Cerebellar nuclear complex (tissue), 1 donor: ENCODE data around the gene MCM3AP.
A peak's percentile ranks its signal among the peaks of the same experiment; 100 is the strongest.
"Not testable (repeated sequence)": the region's sequence is repeated elsewhere in the genome, so short reads cannot be mapped to it uniquely, and the experiment has no call there.

Source experiments
- DNase-seq, 2 experiments: peaks; one replicate each; lab custom pipeline; 2025; lab: John Stamatoyannopoulos, UW

MCM3AP gene

GRCh38 chr21:46311568-46311967 lies 26.2 kb upstream of the MCM3AP start:
- DNase-seq = no peak

GRCh38 chr21:46310260-46310659 lies 24.8 kb upstream of the MCM3AP start:
- DNase-seq = not testable (repeated sequence)

GRCh38 chr21:46308431-46308830 lies 23.0 kb upstream of the MCM3AP start:
- DNase-seq = no peak

- no peak for DNase-seq
These were observed 22.2 kb upstream of the MCM3AP start for GRCh38 chr21:46307625-46308024.

- no peak for DNase-seq
These were observed 19.5 kb upstream of the MCM3AP start for GRCh38 chr21:46304955-46305354.

DNA sequence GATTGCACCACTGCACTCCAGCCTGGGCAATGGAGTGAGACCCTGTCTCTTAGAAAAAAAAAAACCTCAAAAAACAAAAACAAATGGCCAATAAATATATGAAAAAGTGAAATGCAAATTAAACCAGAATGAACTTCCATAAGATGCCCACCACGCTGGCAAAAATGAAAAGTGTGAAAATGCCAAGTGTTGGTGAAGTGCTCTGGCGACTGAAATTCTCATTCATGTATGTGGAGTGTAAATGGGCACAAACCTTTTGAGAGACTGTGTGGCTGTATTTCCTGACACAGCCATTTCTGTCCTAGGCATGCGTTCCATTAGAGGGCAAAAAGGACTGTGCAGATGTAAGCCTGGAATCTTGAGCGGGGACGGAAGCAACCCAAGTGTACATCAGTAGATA lies 19.0 kb upstream of the MCM3AP start:
- DNase-seq = no peak

DNA sequence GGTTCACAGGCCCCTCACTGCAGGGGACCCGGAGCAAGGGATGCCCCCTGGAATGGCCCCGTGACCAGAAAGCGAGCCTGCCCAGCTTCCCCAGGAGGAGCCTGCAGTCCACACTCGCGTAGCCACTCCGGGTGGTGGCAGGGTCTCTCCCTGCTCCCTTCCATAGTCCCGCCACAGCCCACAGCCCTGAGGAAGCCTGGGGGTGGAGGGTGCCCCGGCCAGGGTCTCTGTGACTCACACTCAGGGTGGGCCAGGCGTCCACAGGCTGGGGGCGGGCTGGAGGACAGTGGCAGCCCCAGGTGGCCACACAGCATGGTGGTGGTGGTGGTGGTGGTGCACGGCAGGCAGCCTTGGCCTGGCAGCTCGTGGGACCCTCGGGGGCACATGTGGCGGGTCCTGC lies 16.3 kb upstream of the MCM3AP start:
- DNase-seq = no peak

DNA sequence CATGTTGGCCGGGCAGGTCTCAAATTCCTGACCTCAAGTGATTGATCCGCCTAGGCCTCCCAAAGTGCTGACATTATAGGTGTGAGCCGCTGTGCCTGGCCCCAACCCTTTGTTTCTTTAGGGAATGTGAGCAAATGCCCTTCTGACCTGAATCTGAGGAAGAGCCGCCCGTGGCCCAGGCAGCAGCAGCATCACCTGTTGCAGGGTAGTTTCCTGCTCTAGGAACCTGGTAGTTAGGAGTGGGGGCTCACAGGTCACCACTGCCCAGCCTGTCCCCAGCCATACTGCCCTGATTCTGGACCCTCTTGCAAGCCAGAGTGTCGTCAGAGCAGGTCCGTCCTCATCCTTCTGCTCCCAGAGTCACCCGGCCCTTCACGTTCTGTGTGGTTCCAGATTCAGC lies 13.8 kb upstream of the MCM3AP start:
- DNase-seq = no peak

DNA sequence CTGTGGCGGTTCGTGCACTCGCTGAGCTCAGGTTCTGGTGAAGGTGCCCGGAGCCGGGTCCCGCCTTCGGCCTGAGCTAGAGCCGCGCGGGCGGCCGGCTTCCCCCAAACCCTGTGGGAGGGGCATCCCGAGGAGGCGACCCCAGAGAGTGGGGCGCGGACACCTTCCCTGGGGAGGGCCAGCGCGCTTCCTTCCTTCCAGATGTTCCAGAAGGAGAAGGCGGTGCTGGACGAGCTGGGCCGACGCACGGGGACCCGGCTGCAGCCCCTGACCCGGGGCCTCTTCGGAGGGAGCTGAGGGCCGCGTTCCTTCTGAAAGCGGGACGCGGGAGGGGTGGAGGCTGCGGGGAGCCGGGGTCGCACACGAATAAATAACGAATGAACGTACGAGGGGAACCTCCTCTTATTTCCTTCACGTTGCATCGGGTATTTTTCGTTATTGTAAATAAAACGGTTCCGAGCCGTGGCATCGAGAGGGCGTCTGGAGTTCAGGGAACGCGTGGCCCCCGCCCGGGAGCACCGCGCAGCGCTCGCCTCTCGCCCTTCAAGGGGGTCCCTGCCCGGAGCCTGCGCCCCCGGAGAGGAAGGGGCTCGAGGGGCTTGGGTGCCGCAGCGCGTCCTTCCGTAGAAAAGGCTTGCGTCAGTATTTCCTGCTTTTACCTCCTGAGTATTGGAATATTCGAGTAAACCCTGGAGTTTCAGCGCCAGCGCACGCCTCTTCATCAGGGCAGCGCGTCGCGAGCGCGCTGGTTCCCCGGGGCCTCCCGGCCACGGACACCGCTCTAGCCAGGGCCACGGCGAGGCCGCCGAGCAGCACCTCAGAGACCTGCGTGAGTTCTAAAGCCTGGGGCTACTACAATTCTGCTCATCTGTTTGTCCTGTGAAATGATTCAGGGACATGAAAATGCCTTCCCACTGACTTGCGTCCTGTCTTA lies 12.2 kb upstream of the MCM3AP start:
- no peak for DNase-seq

- DNase-seq = no peak
These were observed 10.8 kb upstream of the MCM3AP start for GRCh38 chr21:46295996-46296752.

DNA sequence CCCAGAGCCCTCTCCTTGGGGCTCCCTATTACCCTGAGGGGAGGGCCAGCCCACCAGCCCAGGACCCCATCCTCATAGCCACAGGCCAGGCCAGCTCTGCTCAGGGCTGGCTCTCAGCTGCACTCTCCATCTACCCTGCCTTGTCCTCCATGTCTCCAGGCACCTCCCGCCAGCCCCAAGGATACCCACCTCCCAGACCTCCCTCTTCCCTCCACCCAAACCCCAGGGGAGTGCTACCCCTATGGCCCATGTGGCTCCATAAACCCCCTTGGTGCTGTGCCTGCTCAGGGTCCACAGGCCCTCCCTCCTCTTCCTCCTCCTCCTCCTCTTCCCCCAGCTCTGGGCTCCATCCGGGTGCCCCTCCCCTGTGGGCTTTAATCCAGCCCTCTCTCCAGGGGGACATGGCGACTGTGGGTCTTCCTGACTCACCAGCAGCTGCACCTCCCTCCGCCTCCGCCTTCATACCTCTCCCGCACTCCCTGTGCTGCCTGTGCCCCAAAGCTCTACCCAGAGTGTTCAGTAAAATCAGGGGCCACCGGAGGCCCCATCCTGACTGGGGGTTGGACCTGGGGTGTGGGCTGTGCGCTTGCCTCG lies 9.9 kb upstream of the MCM3AP start:
- no peak for DNase-seq

DNA sequence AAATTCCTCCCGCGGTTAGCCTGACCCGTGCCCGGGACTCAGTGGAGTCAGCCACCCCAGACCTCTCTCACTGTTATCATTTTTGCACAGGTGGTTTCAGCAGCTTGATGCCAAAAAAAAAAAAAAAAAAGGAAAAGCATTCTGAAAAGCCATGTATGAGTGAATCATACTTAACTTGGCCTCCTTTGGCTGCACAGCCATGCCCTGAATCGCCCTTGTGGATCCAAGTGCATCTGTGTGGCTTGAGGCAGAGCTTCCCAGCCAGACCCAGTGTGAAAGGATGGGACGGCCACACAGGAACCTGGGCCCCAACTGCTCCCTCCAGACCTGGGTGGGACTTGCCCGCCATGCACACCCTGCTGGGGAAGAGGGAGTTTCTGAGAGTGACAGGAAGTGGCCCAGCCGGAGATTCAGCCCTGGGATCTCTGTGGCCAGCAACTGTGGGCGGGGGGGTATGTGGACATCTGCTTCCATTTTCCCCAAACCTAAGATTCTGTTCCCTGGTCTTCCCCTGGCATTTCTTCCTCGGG lies 9.3 kb upstream of the MCM3AP start:
- DNase-seq = no peak

DNA sequence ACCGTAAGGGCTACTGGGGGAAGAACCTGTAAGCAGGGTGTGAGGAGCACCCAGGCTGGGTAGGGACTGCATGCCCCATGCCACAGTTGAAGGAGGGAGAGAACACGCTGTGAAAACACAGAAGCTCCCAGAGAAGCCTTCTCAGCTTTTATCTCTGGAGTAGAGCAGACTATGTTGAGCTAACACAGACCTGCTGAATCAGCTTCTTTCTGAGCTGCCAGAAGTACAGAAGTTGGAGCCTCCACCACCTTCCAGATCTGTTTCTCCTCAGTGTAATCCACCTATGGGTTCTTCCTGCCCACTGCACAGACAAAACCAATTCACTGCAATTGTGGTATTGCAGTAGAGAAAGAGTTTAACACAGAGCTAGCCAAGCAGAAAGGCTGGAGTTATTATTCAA lies 6.2 kb upstream of the MCM3AP start:
- no peak for DNase-seq

- DNase-seq = no peak
These were observed 4.3 kb upstream of the MCM3AP start for GRCh38 chr21:46289655-46290179.

DNA sequence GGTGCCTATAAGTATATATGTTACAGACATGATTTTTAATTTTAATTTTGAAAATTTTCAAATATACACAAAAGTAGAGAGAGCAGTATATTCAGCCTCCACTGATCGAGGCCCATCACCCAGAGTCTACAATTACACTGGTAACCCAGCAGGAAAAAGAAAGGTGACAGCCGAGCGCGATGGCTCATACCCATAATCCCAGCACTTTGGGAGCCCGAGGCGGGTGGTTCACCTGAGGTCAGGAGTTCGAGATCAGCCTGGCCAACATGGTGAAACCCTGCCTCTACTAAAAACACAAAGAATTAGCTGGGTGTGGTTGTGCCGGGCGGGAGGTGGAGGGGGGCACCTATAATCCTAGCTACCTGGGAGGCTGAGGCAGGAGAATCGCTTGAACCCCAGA lies 2.1 kb upstream of the MCM3AP start:
- no peak for DNase-seq

GRCh38 chr21:46286648-46287002 lies 1.2 kb upstream of the MCM3AP start:
- DNase-seq = no peak

DNA sequence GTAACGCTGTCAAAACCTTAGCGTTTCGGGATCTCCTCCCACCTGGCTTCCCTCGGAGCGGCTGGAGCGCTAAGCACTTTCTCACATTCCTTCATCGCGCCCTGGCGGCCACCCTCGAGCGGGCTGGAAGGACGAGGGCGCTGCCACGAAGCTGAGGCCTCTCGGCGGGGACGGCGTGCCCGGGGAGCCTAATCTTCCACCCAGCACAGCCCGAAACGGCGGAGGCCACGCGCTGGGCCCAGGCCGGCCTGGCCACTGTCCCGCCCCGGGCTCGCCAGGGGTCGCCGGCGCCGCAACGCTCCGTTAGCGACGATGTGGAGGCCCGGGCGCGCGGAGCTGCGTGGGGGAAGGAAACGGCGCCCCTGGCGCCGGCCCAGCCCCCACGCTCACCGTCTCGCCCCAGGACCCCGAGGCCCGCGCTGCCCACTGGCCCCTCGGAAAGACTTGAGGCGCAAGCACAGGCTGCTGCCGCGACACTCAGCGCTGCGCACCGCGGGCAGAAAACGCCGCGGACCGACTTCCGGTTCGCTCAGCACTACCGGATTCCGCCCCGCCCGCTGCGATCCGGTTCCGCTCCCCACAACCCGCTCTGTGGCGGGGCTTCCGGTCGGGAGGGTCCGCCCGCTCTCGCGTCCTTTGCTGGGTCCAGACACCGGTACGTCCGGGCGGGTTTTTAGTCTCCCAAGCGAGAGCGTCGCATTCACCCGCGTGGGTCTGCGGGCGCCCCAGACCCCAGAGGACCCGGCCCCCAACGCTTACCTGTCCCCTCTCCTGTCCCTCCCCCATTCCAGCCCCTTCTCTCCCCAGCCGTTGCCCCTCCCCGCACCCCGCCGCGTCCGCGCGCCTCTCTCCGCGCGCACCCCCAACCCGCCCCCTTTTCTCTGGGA lies 593 bp upstream of the MCM3AP start, which contains the start of gene YBEY:
Gene YBEY, plus strand, starts transcription at position 582 of the 887 bp plus-strand sequence. CDS start 572 bp downstream, outside the sequence.
- DNase-seq = peak; percentile 4 to 66

DNA sequence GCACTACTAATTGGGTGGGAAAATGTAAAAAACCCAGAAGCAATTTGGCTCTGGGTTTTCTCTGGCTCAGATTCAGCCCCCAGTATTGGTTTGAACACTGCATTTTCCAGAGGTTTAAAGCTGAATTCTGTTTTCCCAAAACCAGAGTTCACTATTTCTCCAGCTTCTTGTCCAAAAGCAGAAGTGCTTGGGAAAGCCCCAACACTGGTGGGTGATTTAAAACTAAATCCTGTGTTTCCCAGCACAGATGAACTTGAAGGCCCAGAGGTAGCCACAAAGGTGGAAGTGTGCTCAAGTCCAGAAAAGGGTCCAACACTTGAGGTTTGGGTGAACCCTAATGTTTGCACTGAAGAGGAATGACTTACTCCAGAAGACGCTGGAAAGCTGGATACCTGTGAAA lies 678 bp downstream of the MCM3AP start:
- no peak for DNase-seq

DNA sequence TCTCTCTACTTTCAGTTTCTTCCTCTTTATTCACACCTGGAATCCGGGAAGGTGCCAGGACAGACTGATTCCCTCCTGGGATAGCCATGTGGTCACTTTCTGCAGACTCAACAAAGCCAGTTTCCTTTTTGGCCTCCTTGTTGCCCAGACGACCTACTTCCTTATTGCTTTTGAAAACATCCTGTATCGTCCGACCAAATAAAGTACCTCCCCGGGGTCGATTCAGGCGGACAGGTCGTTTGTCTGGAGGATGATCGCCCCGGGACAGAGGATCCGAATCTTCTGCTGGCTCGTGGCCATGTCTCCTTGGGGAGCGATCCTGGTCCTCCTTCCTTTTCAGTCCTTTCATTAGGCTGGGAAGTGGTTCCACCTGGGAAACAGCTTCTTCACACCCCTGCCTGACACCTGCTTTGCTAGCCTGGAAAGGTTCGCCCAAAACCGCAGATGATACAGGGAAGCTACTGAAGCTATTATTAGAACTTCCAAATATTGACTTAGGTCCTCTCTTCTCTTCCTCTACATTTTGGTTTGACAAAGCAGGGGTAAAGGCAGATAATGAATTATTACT lies 1.2 kb downstream of the MCM3AP start:
- DNase-seq = no peak

DNA sequence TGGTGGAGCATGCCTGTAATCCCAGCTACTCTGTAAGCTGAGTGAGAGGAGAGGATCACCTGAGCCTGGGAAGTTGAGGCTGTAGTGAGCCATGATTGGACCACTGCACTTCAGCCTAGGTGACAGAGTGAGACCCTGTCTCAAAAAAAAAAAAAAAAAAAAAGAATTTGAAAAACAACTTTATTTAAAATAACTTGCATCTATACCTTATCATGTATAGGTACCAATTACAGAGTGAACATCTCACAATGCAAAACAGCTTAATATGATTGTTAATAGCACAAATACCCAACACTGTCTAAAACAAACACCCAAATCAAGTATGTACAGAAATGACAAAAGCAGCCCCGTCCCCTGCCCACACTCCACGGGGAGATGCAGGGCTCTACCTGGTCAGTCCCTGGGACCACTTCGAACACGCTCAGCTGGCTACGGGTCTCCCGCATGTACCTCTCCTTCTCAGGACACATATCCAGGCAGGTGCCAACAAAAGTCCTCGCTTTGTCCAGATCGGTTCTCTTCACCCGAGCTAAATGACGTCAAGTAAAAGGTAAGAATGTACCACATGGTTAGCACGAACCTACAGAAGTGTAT lies 10.5 kb downstream of the MCM3AP start:
- DNase-seq = no peak
